Measurements from ENCODE around the gene SPRY4. TPM values are rescaled to one million over a fixed set of nuclear protein-coding genes. Genes with fewer than 3 reads are reported as not detected.
"Not testable (repeated sequence)": the region's sequence is repeated elsewhere in the genome, so short reads cannot be mapped to it uniquely, and the experiment has no call there.

The SPRY4 gene
- polyA plus RNA-seq, 3 donors, result 4.0 to 34.1 (median 17.8) TPM

GRCh38 chr5:142281966-142282365 lies 42.9 kb downstream of the SPRY4 start:
- 87 to 93% (median 93%) methylated on average over 6 of the region's 6 CpGs for WGBS, 3 donors
- H3K27ac ChIP-seq (ENCODE audit: low read depth, low read length), result no peak overlapping the region

- 61 to 68% (median 64%) methylated on average over 6 of the region's 6 CpGs for WGBS, 3 donors
- no peak overlapping the region for H3K27ac ChIP-seq (ENCODE audit: low read depth, low read length)
Observed at GRCh38 chr5:142281008-142281367, 43.8 kb downstream of the SPRY4 start.

- WGBS, 3 donors, result 48 to 64% (median 54%) methylated on average over 17 of the region's 17 CpGs
Observed at GRCh38 chr5:142280066-142281007, 44.5 kb downstream of the SPRY4 start.

GRCh38 chr5:142278627-142279026 lies 46.2 kb downstream of the SPRY4 start:
- no peak overlapping the region for H3K27ac ChIP-seq (ENCODE audit: low read depth, low read length)
- WGBS, 3 donors, result 90 to 100% (median 94%) methylated on average over 1 of the region's 1 CpG

More at GRCh38 chr5:142280066-142281007, 44.5 kb downstream of the SPRY4 start:
- no peak overlapping the region for H3K27ac ChIP-seq (ENCODE audit: low read depth, low read length)

- WGBS, 3 donors, result 36 to 97% (median 97%) methylated on average over 3 of the region's 3 CpGs
- no peak overlapping the region for H3K27ac ChIP-seq (ENCODE audit: low read depth, low read length)
Observed at GRCh38 chr5:142277796-142278195, 47.0 kb downstream of the SPRY4 start.

GRCh38 chr5:142276517-142276916 lies 48.3 kb downstream of the SPRY4 start:
- no peak overlapping the region for H3K27ac ChIP-seq (ENCODE audit: low read depth, low read length)
- 77 to 80% (median 78%) methylated on average over 6 of the region's 6 CpGs for WGBS, 3 donors

- WGBS, 3 donors, result 56 to 89% (median 58%) methylated on average over 3 of the region's 3 CpGs
- H3K27ac ChIP-seq (ENCODE audit: low read depth, low read length), result no peak overlapping the region
Observed at GRCh38 chr5:142275496-142275895, 49.3 kb downstream of the SPRY4 start.

- H3K27ac ChIP-seq (ENCODE audit: low read depth, low read length), result not testable (repeated sequence)
- WGBS, 3 donors, result 61 to 92% (median 77%) methylated on average over 5 of the region's 5 CpGs
Observed at GRCh38 chr5:142272596-142272995, 52.2 kb downstream of the SPRY4 start.

GRCh38 chr5:142264084-142264483 lies 60.7 kb downstream of the SPRY4 start:
- WGBS, 3 donors, result 92 to 93% (median 93%) methylated on average over 4 of the region's 4 CpGs
- H3K27ac ChIP-seq (ENCODE audit: low read depth, low read length), result not testable (repeated sequence)

GRCh38 chr5:142263346-142263745 lies 61.5 kb downstream of the SPRY4 start:
- 66 to 72% (median 71%) methylated on average over 3 of the region's 3 CpGs for WGBS, 3 donors
- no peak overlapping the region for H3K27ac ChIP-seq (ENCODE audit: low read depth, low read length)

- 85 to 95% (median 94%) methylated on average over 6 of the region's 6 CpGs for WGBS, 3 donors
- no peak overlapping the region for H3K27ac ChIP-seq (ENCODE audit: low read depth, low read length)
Observed at GRCh38 chr5:142262683-142263082, 62.1 kb downstream of the SPRY4 start.

Other genes starting within 250 kb of the SPRY4 start
- 10 to 100 TPM; 36.8 to 50.8 (median 38.6) TPM for gene NDFIP1, start 216.2 kb downstream of the SPRY4 start, polyA plus RNA-seq

All from adipose tissue (tissue), 3 donors.